Left kidney (tissue), 8 donors: Measurements from ENCODE around the gene SYNPO2. TPM values are rescaled to one million over a fixed set of nuclear protein-coding genes. Genes with fewer than 3 reads are reported as not detected.
"Not testable (repeated sequence)": the region's sequence is repeated elsewhere in the genome, so short reads cannot be mapped to it uniquely, and the experiment has no call there.

Experiments
- DNase-seq: peaks from one replicate; pipeline ENCODE4 v3.0.0-alpha.2; 2013
- long read RNA-seq, 8 donors: transcript quantifications; one replicate each; lab custom pipeline, GENCODE V29; 2026
- polyA plus RNA-seq: library from polyadenylated mRNA; unstranded; fragments of 120-200 nt; gene quantifications from one replicate; pipeline ENCODE4 v1.2.1, GENCODE V29; 2013; ENCODE audit not compliant: insufficient read length

Gene SYNPO2
- polyA plus RNA-seq: 14.3 TPM
- long read RNA-seq, donor 1, full-length matches to known transcripts: 2 of 8 reads
- long read RNA-seq, donor 1, partial matches to known transcripts: 6 of 8 reads
- long read RNA-seq, donor 1, other reads (novel, unspliced or antisense): 0 of 8 reads
- long read RNA-seq, donor 2, full-length matches to known transcripts: 1 of 8 reads
- long read RNA-seq, donor 2, partial matches to known transcripts: 7 of 8 reads
- long read RNA-seq, donor 2, other reads (novel, unspliced or antisense): 0 of 8 reads
- long read RNA-seq, donor 3, full-length matches to known transcripts: 1 of 1 reads
- long read RNA-seq, donor 3, partial matches to known transcripts: 0 of 1 reads
- long read RNA-seq, donor 3, other reads (novel, unspliced or antisense): 0 of 1 reads
- long read RNA-seq, donor 4: 0 reads
- long read RNA-seq, donor 5, full-length matches to known transcripts: 1 of 1 reads
- long read RNA-seq, donor 5, partial matches to known transcripts: 0 of 1 reads
- long read RNA-seq, donor 5, other reads (novel, unspliced or antisense): 0 of 1 reads
- long read RNA-seq, donor 6, full-length matches to known transcripts: 1 of 1 reads
- long read RNA-seq, donor 6, partial matches to known transcripts: 0 of 1 reads
- long read RNA-seq, donor 6, other reads (novel, unspliced or antisense): 0 of 1 reads
- long read RNA-seq, donor 7: 0 reads
- long read RNA-seq, donor 8, full-length matches to known transcripts: 1 of 1 reads
- long read RNA-seq, donor 8, partial matches to known transcripts: 0 of 1 reads
- long read RNA-seq, donor 8, other reads (novel, unspliced or antisense): 0 of 1 reads

DNA sequence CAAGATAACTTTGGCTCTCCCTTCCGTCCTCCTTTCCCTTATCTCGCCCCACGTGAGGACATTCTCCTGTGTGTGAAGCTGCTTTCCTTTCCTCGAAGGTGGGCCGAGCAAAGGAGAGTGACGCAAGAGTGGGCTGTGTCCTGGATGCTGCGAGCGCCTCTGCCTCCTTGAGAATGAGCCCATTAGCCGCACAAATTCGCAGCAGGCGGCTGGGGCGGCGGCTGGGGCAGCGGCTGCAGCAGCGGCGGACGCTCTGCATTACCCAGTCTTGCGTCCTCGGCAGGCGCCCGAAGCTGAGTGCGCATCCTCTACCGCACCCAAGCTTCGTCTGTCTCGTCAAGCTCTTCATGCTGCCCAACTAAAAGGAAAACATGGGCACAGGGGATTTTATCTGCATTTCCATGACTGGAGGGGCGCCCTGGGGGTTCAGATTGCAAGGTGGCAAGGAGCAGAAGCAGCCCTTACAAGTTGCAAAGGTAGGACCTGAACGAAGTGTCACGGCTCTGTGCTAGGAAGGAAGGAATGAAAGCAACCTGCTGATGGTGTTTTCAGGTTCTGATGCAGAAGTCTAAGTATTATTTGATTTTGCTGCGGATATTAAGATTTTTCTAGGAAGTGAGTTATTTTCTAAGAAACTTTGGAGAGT, at the start of gene SYNPO2:
SYNPO2 (plus strand) TSS at position 189 of the 646 bp plus-strand sequence; CDS start at position 372, 183 bp downstream.
- peak; percentile 59 for DNase-seq

DNA sequence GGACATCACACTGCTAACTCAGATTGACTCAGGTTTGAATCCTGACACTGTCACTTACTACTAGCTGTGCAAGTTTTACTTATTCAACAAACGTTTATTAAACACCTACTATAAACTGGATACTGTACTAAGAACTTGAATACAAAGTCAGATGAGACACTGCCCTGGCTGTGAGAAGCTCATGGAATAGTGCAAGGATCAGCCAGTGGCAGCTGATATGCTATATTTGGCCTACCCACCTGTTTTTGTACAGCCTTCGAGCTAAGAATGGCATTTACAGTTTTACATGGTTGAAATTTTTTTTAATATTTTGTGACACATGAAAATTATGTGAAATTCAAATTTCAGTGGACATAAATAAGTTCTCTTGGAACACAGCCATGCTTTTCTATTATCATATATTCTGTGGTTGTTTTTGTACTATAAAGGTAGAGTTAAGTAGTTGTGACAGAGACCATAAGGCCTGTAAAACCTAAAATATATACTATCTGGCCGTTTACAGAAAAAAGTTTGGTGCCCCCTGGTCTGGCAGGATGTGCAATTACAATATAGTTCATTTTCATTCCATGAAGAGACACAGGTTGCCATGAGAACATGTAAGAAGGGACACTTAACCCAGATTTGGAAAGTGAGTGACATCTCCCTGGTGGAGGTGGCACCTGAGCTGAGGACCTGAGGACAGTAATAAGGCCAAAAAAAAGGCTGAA, 49.3 kb upstream of the SYNPO2 start:
- DNase-seq: no peak

GRCh38 chr4:118842055-118842454, 46.6 kb upstream of the SYNPO2 start:
- no peak for DNase-seq

- DNase-seq: no peak
Observed at GRCh38 chr4:118843237-118843636, 45.4 kb upstream of the SYNPO2 start.

- DNase-seq: no peak
Observed at GRCh38 chr4:118845552-118846050, 43.1 kb upstream of the SYNPO2 start.

- no peak for DNase-seq
Observed at GRCh38 chr4:118846979-118847378, 41.7 kb upstream of the SYNPO2 start.

GRCh38 chr4:118848242-118848641, 40.4 kb upstream of the SYNPO2 start:
- no peak for DNase-seq

DNA sequence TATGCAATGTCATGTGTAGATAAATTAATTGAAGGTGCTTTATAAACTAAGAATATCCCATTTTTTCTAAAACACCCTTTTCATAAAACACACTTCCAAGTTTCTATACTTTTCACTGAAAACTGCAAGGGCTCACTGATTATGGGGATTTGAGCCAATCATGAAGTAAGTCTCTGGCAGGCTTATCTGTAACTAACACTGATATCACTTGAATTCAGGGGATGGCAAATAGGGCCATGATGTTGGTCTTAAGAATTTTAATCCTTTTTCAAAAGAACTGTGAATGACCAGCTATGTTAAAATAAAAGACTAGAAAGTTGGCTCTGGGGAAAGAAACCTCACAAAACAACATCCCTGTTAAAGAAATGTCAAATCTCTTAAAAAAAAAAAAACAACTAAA, 39.8 kb upstream of the SYNPO2 start:
- DNase-seq: no peak

GRCh38 chr4:118849867-118850487, 38.7 kb upstream of the SYNPO2 start:
- DNase-seq: no peak

- no peak for DNase-seq
Observed at GRCh38 chr4:118850488-118851173, 38.0 kb upstream of the SYNPO2 start.

- no peak for DNase-seq
Observed at GRCh38 chr4:118857760-118858159, 30.9 kb upstream of the SYNPO2 start.

- no peak for DNase-seq
Observed at GRCh38 chr4:118858779-118859178, 29.9 kb upstream of the SYNPO2 start.

DNA sequence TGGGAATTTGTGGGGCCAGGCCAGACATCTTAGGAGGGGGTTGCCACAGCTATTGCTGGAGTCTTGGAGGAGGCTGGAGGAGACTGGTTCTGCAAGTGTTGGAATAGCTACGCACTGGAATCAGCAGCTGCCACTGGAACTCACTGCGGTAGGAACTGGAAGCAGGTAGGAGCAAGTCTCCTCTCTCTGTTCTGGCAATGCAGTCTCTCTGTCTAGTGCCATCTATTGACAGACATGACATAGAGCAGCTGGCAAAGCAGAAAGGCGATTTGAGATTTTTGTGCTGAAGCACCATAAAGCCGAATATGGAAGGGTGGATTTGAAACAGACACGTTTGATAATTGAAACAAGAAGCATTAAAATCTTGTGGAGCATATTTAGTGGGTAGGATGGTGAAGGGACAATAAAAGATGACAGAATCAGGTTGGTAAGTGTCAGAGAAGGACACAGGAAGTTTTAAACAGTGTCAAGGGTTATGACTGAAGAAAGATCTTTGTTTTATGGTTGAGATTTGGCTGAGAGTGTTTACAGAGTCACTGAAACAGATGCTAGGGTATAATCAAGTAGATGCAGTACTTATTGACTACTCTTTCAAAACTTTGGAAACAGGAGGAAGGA, 23.5 kb upstream of the SYNPO2 start:
- no peak for DNase-seq

DNA sequence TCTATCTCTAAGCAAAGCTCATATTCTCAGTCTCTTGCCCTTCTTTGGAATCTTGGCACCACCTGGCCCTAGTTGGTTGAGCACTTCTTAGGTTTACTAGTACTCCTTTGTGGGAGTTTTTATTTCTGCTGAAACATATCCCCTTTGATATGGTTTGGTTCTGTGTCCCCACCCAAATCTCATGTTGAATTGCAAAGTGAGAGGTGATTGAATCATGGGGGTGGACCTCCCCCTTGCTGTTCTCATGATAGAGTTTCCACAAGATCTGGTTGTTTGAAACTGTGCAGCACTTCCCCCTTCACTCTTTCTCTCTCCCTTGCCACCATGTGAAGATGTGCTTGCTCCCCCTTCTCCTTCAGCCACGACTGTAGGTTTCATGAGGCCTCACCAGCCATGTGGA, 22.2 kb upstream of the SYNPO2 start:
- DNase-seq: no peak

- DNase-seq: no peak
Observed at GRCh38 chr4:118867311-118868067, 21.2 kb upstream of the SYNPO2 start.

- DNase-seq: no peak
Observed at GRCh38 chr4:118869808-118870342, 18.8 kb upstream of the SYNPO2 start.

DNA sequence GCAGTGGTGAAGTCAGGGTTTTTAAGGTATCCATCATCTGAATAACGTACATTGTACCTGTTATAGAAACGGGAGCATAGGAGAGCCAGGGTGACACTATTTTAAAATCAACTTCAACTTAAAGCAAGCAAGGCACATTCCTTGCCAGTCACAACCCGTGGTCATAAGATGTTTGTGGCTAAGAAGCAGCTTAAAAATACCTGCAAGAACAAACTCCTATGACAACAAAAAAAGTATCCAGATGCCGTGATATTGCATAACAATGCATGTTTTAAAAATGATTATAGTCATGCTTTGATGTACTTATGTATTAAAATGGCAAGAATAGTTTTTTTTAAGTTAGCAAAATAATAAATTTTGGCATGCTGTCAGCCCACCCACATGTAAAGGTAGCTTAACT, 16.5 kb upstream of the SYNPO2 start:
- no peak for DNase-seq

GRCh38 chr4:118877797-118878196, 10.9 kb upstream of the SYNPO2 start:
- DNase-seq: no peak

DNA sequence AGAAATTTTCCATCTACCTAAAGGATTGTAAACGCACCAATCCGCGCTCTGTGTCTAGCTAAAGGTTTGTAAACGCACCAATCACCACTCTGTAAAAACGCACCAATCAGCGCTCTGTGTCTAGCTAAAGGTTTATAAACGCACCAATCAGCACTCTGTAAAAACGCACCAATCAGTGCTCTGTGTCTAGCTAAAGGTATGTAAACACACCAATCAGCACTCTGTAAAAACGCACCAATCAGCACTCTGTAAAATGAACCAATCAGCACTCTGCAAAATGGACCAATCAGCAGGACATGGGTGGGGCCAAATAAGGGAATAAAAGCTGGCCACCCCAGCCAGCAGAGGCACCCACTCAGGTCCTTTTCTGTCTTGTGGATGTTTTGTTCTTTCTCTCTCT, 10.1 kb upstream of the SYNPO2 start:
- not testable (repeated sequence) for DNase-seq
